RWPE1 (cell line): ENCODE results near the gene IL10RA.

Source experiments
- CTCF ChIA-PET: fragments of 350-600 bp; sonication (Branson Sonifier 250); formaldehyde crosslinking; extraction: SDS; loops from one replicate; lab custom pipeline; 2021; lab: Yijun Ruan, JAX
- POLR2A ChIA-PET: fragments of 400-600 bp; formaldehyde crosslinking; extraction: SDS; loops from one replicate; lab custom pipeline; 2020; ENCODE audit warnings: antibody characterized with exemption; ENCODE audit not compliant: low non-redundant PET; lab: Yijun Ruan, JAX
- DNase-seq: peaks from one replicate; pipeline ENCODE4 v3.0.0; 2012; ENCODE audit warnings: low spot score
- H3K27ac ChIP-seq: fragments of 450-650 bp; 2 replicates; pipeline ENCODE4 v1.5.1; 2017
- TF ChIP-seq, protein P1 (sequence below): fragments of 450-650 bp; conservative IDR thresholded peaks from 2 replicates; pipeline ENCODE4 v1.5.1; 2017; ENCODE audit warnings: low read depth, mild to moderate bottlenecking

IL10RA gene

GRCh38 chr11:117985953-117986887 is at the start of gene IL10RA:
Gene IL10RA, plus strand, starts transcription at chr11:117986394. Its CDS starts 74 bp downstream, at chr11:117986468.
- TF ChIP-seq, protein P1, sequence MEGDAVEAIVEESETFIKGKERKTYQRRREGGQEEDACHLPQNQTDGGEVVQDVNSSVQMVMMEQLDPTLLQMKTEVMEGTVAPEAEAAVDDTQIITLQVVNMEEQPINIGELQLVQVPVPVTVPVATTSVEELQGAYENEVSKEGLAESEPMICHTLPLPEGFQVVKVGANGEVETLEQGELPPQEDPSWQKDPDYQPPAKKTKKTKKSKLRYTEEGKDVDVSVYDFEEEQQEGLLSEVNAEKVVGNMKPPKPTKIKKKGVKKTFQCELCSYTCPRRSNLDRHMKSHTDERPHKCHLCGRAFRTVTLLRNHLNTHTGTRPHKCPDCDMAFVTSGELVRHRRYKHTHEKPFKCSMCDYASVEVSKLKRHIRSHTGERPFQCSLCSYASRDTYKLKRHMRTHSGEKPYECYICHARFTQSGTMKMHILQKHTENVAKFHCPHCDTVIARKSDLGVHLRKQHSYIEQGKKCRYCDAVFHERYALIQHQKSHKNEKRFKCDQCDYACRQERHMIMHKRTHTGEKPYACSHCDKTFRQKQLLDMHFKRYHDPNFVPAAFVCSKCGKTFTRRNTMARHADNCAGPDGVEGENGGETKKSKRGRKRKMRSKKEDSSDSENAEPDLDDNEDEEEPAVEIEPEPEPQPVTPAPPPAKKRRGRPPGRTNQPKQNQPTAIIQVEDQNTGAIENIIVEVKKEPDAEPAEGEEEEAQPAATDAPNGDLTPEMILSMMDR = no peak
- no peak within 1 kb of the TSS for H3K27ac ChIP-seq
- peak; percentile 77 for DNase-seq
- ChIA-PET CTCF (interaction anchor here (0.6 kb wide), 1 partner anchor 39 kb away, joined by 9 read pairs; no protein-coding TSS in a partner anchor), POLR2A (no interaction called here)

GRCh38 chr11:117936973-117937372 is 49.2 kb upstream of the IL10RA start:
- H3K27ac ChIP-seq = no peak overlapping the region
- no peak for DNase-seq
- CTCF ChIA-PET = interaction anchor here (0.7 kb wide), 1 partner anchor 28 kb away, joined by 3 read pairs; no protein-coding TSS in a partner anchor
- TF ChIP-seq, protein P1 = no peak
- POLR2A ChIA-PET = no interaction called here

DNA sequence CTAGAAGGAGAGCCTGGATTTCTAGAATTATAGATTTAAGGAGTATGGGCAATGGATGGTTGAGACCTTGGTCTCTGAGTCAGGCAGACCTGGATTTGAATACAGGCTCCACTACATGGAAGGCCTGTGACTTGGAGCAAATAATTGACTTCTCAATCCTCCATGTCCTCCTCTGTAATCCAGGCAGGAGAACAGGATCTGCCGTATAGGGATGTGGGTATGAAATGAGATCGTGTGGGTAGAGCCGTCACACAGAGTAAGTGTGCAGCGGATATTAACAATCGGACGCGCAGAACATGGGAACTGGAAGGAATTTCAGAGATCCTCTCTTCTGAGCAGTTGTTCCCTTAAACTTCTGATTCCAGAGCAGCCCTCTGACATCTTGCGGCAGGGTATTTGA is 45.5 kb upstream of the IL10RA start:
- H3K27ac ChIP-seq = no peak overlapping the region
- ChIA-PET POLR2A (no interaction called here), CTCF (no interaction called here)
- TF ChIP-seq, protein P1 = no peak
- DNase-seq = no peak

DNA sequence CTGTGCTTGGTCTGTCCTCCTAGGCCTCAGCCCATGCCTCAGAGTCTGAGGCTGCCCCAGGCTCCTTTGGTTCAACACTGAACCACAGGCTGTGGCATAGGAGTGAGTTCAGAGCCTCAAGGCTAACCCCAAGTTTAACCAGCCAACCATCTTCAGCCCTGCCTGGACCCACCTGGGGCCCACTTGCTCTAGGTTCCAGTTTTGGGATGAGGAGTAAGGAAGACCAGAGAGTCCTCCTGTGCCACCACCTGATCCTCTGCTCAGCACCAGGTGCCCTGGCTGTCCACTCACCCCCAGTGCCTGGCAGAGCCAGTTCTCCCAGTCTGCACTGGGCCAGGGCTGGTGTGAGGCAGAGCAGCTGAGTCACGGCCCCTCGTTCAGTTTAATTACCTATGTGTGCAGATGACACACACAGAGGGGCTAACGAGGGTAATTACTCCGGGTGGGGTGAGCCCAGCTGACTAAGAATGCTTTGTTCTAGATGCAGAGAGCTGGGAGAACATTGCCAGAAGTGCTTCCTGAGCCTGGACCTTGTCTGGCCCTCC is 45.0 kb upstream of the IL10RA start:
- no peak overlapping the region for H3K27ac ChIP-seq
- TF ChIP-seq, protein P1 = no peak
- ChIA-PET CTCF (no interaction called here), POLR2A (no interaction called here)
- peak; percentile 73 for DNase-seq

- TF ChIP-seq, protein P1 = no peak
- no peak overlapping the region for H3K27ac ChIP-seq
- POLR2A ChIA-PET = no interaction called here
- no peak for DNase-seq
- CTCF ChIA-PET = no interaction called here
Measured at GRCh38 chr11:117941976-117942654, 44.1 kb upstream of the IL10RA start.

DNA sequence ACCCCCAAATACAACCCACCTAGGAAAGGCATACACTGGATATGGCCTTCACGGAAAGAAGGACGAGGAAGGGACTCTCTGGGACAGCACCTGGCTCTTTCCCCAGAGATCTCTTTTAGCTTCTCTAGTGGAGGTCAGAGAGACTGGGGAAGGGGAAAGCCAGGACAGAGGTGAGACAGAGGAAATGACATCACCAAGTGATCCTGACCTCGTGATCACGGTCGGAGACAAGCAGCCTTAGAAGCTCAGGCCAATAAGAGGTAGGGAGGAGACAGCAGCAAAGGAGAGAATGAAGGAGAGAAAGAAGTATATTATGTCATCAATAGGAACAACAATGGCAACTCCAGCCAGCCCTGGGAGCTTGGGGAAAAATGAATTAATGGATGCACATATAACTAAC is 41.6 kb upstream of the IL10RA start:
- POLR2A ChIA-PET = no interaction called here
- H3K27ac ChIP-seq = no peak overlapping the region
- CTCF ChIA-PET = interaction anchor here (0.6 to 1.5 kb wide), 4 partner anchors 100 to 691 kb away, joined by 3 to 4 read pairs (median 4); no protein-coding TSS in a partner anchor

More for the DNA sequence above, 41.6 kb upstream of the IL10RA start:
- DNase-seq = no peak
- TF ChIP-seq, protein P1 = no peak
